Activated CD4-positive, CD25-positive, alpha-beta regulatory T cell treated with anti-CD3 and anti-CD28 coated beads, Interleukin-2, amount 50 U/mL, for 24 hours (primary cell): ENCODE measurements around the gene TBCB.
A peak's percentile ranks its signal among the peaks of the same experiment; 100 is the strongest.
"Not testable (repeated sequence)": the region's sequence is repeated elsewhere in the genome, so short reads cannot be mapped to it uniquely, and the experiment has no call there.

ENCODE experiments used
- ATAC-seq, 2 donors: fragments of 150-1000 bp; cut with Tn5 transposase; one replicate each; pipeline ENCODE4 v1.10.0; 2021; ENCODE audit warnings: mild to moderate bottlenecking in 1 of 2, moderate library complexity in 1 of 2

The TBCB gene

DNA sequence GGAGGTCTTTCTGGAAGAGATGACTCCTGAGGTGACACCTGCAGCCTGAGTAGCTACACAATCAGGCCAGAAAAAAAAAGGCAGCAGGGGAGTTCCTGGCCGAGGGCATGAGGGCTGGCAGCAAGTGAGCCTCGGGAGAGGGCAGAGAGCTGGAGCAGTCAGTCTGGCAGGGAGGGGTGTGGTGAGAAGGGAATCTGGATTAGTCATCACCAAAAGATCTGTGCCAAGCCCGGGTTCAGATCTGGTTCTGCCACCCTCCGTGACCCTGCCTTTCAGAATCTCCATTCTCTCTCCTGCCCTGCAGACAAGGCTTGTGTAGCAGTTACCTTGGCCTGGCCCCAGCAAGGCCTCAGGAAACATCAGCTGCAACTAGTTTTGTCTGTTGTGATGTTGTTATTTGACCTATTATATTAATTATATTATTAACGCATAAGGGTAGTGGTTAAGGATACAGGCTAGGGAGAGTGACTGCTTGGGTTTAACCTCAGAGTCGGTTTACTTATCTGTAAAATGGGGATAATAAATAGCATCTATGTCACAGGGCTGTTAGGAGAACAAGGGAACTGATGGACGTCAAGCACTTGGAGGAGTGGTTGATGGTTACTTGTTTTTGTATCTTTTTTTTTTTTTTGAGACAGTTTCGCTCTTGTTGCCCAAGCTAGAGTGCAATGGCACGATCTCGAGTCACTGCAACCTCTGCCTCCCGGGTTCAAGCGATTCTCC, 21.9 kb downstream of the TBCB start:
- ATAC-seq = no peak

DNA sequence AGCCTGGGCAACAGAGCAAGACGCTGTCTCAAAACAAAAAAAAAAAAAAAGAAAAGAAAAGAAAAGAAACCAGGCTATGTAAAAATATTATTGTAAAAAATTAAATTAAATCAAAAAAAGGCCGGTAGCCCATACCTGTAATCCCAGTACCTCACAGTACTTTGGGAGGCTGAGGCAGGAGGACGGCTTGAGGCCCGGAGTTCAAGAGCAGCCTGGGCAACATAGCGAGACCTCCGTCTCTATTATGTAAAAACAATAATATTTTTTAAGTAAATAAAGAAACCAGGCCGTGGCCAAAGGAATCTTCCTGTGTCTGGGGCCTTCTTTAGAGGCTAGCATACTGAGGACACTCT, 23.8 kb downstream of the TBCB start:
- no peak for ATAC-seq

DNA sequence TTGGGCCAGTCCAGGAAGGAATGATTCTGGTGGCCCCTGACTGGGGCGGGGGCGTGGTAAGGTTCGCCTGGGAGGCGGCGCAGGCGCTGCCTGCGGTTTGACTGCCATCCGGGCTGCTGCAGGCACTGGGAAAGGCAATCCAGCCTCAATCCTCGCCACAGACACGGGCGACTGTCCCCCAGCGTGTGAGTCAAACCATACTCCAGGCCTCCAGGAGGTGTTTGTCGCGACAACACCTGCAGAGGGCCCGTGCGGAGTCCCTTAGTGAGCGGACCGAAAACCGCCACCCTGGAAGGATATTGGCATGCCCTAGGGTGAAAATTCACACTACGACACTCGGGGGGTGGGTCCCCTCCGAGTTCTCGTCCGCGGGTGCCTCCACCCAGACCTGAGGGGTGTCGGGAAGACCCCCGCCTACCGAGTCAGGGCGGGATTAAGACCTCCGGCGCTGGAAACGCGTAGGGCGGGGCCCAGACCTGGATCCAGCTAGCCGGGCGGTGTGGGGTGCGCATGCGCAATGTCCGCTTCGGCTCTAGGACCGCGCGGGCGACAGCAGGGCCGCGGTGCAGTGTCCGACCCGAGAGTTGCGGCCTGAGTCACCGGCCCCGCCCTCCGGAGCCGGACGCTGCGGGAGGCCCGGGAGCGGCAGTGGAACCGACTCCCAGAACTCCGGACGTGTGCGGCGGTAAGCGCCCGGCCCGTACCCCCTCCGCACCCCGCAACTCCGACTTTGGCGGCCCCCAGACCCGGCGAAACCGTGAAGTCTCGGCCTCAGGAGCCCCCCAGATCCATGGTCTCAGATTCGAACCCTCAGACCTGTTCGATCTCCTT, 24.4 kb downstream of the TBCB start, which contains the start of gene CAPNS1:
TSS of gene CAPNS1 (plus strand) at position 594 of the 831 bp plus-strand sequence. CDS start 946 bp downstream, outside the sequence.
- ATAC-seq = peak; percentile 76

DNA sequence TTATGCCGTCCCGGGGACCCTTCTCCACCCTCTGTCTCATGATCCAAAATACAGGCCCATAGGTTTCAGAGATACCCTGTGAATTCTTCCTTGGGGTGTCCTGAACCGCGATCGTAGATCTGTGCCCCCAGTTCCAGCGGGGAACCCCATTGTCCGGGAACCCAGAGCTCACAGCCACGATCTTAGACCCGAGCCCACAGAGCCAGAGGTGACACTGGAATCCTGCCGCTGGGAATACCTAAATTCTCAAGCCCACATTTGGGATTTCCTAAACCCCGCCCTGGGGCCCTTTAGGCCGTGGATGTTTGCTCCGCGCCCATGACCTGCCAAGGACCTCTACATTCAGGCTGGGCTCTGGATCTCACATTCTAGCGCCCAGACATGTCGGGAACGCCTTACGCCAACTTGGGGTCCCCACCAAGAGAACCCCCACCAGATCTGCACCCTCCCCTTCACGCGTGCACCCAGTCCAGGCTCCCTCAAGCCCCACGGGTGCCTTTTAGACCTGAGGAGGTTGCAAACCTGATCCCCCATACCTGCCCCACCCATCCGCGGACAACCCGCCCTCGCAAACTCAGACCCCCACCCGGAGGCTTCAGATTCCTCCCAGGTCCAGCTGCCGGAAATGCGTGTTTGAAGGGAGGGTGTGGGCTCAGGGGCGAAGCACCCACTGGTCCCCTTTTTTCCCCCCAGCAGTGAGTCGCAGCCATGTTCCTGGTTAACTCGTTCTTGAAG, 25.2 kb downstream of the TBCB start:
- peak; percentile 30 to 38 for ATAC-seq

DNA sequence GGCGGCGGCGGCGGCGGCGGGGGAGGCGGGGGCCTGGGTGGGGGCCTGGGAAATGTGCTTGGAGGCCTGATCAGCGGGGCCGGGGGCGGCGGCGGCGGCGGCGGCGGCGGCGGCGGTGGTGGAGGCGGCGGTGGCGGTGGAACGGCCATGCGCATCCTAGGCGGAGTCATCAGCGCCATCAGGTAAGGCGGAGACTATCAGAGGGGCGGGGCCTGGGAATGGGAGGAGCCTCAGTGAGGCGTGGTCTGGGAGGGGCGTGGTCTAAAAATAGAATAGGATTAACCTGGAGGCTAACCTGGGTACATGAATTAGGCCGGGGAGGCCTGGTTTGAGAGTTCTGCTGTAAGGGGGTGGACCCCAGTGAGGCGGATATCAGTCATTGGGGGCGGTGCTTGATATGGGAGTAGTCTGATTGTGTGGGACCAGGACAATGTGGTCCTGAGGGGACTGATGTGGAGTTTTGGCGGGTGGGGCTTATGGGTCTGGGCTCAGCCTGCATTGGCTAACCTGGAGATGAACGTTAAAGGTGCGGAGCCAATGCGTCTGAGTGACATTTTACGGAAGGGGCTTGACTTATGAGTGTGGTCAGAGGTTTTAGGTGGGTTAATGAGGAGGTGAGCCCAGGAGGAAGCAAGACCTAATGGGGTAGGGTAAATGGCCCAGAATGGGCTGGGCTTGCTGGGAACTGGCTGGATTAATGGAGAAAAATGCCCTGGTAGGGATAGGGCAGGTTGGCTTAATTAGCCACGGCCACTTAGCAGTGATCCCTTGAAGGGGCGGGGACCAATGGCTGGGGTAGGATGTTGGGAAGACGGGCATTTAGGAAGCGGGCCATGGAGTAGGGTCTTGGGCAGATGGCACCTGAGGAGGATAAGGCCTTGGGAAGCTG, 26.0 kb downstream of the TBCB start:
- ATAC-seq = peak; percentile 76 to 77

DNA sequence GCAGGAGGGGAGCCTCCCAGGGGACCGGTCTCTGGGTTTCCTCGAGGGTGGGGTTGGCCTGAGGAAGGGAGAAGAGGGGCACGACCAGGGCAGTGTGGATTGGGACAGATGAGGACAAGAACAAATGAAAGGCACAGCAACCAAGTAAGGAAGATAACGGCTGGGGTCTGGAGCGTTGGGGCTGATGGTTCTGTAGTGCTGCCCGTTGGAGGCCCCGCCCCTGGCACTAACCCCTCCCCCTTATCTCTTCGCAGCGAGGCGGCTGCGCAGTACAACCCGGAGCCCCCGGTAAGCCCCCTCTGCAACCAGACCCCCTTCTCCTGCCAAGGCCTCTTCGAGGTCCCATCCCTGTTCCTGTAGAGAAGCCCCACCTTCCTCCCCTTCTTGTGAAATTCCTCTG, 26.8 kb downstream of the TBCB start:
- ATAC-seq = no peak

DNA sequence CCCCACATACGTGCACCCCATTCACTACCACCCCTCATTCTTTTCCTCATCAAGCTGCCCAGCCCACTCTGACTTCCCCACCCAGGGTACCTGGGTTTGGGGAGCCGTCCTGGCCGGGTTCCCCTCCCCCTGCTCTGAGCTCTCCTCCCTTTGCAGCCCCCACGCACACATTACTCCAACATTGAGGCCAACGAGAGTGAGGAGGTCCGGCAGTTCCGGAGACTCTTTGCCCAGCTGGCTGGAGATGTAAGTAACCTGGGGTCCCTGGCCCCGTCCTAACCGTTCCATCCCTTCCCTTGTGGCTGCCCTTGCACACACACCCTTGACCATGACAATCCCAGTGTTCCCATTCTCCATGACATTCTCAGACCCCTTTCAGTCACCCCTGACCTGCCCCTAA, 27.2 kb downstream of the TBCB start:
- no peak for ATAC-seq

DNA sequence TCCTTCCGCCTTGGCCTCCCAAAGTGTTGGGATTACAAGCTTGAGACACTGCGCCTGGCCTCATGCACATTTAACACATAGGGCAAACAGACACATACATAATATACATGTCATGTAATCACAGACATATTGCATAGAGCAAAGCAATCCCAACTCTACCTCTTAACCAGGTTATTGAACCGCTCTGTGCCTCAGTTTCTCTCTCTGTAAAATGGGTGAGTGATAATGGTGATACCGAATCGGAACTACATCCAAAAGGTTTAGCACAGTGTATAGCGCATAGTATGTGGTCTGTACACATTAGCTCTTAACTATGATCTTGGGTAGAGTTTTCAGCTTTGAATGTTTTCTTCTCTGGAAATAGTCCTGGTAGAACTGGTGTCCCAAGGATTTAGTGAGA, 29.4 kb downstream of the TBCB start:
- ATAC-seq = no peak

DNA sequence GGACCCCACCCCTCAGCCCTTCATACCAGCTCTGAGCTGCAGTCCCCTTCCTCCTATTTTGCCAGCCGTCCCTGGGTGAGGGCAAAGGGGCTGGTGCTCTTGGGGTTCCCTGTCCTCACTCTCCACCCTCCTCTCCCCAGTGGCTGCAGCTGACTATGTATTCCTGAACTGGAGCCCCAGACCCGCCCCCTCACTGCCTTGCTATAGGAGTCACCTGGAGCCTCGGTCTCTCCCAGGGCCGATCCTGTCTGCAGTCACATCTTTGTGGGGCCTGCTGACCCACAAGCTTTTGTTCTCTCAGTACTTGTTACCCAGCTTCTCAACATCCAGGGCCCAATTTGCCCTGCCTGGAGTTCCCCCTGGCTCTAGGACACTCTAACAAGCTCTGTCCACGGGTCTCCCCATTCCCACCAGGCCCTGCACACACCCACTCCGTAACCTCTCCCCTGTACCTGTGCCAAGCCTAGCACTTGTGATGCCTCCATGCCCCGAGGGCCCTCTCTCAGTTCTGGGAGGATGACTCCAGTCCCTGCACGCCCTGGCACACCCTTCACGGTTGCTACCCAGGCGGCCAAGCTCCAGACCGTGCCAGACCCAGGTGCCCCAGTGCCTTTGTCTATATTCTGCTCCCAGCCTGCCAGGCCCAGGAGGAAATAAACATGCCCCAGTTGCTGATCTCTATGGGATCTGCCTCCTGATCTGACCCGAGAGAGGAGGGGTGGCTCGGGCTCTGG, 34.6 kb downstream of the TBCB start:
- ATAC-seq = no peak

DNA sequence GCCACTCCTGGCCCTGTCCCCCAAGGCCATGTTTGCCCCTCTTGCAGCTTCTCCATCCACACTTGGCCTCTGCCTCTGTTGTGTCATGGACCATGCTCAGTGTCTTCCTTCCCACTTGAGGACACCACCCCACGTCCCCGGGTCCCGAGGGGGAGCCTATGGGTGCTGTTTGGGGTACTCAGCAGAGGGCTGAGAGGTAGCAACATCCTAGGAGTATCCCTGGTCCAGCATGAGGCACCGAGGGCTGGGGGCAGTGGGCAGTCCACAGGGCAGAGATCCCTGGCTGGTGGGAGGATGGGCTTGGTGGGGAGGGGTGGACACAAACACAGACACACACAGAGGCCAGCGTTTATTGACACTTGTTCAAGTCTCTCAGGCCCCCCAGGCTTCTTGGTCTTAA, 35.3 kb downstream of the TBCB start:
- ATAC-seq = no peak

DNA sequence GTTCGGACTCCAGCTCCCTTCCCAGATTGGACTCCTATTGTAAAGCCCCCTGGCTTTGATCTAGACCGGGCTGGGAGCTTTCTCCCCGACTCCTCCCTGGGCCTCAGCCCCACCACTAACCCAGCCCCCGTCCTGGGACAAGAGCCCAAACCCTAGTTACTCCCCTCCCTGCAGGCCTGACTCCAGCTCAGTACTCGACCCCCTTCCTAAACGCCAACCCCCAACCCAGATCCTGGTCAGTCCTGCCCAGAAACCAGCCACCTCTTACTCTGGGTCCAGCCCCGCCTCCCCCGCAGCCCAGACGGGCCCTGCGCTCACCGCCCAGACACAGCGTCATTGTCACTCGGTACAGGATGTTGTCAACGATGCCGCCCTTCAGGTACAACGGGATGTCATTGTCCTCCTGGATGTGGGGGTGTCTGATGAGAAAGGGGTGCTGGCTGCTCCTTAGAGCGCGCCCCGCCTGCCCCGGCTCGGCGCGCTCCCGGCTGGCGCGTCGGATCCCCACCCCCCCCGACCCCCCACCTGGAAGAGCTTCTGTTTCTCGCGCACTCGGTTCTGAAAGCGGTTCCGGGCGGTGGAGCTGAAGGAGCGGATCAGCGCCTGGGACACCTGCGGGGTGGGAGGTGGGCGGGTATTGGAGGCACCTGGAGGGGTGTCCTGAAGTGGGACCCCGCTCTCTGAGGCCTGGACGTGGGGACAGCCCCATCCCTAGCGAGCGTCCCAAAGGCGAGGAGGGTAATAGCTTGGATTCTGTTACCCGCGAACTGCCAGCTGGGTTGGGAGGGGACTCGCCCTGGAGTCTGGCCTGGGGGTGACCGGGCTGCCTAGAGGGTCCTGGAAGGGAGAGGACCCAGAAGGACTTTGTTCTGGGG, 36.1 kb downstream of the TBCB start:
- ATAC-seq = no peak

DNA sequence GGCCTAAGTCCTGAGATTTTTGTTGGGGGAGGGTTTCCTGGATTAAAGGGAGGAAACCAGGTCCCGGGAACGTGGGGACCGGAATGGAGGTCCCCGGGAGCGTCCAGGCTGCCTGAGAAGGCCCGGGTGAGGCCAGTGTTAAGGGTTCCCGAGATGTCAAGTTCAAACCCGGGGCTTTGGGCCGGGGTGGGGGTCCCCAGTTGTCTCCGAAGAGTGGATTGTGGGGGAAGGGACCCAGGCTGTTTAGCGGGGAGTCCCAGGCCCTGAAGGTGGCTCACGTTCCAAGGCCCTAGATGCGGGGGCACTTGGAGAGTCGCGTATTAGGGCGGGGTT, 36.7 kb downstream of the TBCB start:
- no peak for ATAC-seq

DNA sequence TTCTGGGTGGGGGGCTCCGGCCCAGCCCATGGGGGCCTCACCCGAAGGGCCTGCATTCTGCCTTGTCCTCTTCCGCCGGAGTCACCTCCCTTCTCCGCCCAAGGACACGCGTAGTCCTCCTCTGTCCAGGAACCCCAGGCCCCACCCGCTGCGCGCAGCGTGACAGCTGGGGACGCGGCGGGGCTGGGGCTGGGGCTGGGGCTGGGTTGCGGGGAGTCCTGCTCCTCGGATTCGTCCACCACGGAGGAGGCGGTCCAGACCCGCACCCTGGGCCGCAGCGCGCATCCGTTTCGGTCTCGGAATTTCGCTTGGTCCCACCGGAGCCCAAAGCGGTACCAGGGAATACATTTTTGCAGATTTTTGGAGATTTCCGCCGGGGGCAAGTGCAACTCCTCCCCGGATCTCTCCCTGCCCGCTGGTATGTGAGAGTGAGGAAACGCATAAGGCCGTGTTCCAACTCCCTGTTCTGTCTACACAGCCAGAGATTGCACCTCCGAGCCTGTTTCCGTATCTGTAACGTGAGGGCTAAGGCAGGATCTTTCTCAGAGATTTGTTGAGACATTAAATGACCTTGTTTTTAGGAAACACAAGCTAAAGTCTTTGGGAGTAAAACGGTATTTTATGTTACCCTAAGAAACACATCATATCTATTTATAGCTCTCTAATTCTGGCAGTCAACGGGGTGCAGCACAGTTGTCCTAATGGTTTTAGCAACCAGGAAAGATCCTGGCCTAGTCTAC, 37.3 kb downstream of the TBCB start, which contains the start of gene COX7A1:
TSS of gene COX7A1 (minus strand) at position 96 of the 740 bp plus-strand sequence. CDS start at position 56, 40 bp downstream.
- ATAC-seq = no peak

DNA sequence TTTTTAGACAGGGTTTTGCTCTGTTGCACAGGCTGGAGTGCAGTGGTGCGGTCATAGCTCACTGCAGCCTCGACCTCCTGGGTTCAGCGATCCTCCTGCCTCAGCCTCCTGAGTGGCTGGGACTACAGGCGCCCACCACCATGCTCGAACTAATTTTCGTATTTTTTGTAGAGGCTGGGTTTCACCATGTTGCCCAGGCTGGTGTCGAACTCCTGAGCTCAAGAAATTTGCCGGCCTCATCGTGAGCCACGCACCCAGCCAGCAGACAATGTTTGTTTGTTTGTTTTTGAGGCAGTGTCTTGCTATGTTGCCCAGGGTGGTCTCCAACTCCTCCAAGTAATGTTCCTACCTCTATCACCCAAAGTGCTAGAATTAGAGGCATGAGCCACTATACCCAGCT, 37.9 kb downstream of the TBCB start:
- no peak for ATAC-seq

DNA sequence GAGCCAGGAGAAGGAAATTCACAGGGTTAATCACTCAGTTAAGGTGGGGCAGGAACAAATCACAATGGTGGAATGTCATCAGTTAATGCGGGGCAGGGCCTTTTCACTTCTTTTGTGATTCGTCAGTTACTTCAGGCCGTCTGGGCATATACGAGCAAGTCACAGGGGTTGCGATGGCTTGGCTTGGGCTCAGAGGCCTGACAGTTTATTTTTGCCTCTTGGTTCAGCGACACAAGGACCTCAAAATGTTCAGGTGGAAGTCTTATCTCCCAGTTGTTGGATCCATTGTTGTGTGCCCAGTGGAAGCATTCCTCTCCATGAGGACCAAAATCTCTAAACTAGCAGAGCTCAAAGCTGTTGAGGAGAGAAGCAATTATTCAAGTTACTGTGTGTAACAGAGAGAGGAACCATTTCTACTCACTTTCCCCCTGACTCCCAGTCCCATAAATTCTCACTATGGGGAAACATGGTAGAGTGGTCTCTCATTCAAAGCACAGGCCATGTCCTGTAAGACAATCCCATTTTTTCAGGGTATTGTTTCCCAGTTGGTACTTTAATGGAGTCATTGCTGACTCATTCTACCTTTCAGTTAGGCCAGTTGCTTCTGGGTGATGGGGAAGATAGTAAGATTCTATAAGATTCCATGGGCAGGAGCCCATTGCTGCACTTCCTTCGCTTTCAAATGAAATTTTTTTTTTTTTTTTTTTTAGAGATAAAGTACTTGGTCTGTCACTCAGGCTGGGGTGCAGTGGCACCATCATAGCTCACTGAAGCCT, 45.7 kb downstream of the TBCB start:
- no peak for ATAC-seq

DNA sequence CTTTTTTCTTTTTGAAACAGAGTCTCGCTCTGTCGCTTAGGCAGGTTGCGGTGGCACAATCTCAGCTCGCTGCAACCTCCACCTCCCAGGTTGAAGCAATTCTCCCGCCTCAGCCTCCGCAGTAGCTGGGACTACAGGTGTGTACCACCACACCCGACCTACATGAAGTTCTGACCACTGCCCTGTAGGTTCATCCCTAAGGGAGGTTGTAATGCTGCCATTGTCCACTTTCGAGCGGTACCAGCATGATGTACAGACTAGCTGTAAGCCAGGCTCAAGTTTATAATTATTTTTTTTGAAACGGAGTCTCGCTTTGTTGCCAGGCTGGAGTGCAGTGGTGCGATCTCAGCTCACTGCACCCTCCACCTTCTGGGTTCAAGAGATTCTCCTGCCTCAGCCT, 48.5 kb downstream of the TBCB start:
- no peak for ATAC-seq

DNA sequence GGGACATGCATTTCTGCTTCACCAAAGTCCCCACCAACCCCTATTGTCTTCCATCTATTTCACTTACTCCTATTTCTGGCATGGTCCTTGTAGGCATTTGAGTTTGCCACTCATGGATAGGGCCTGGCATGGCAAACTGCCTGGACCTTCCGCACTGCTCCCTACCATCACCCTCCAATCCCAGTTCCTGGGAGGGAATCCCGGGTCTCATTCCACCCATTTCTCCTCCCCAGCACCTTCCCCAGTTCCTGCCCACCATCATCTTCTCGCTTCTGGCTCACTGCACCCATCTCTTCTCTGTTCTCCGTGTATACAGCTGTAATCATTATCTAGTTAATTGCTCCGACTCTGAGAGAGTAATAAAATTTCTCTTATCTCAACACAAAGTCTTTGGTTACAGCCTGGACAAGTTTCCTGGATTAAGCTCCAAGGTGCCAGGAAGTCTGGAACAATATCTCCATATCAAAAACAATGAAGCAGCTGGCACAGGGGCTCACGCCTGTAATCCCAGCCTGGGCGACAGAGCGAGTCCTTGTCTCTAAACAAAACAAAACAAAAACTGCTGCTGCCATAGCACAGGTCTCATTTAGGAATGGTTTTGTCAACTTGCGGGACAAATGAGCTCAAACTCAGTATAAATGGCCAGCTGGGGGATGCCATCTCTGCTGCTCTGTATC, 54.0 kb downstream of the TBCB start:
- no peak for ATAC-seq

DNA sequence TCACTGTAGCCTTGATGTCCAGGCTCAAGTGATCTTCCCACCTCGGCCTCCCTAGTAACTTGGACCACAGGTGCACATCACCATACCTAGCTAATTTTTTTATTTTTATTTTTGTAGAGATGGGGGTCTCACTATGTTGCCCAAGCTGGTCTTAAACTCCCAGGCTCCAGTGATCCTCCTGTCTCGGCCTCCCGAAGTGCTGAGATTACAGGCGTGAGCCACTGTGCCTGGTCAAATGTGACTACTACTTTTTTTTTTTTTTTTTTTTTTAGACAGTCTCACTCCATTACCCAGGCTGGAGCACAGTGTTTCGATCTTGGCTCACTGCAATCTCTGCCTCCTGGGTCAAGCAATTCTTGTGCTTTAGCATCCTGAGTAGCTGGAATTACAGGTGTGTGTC, 57.6 kb downstream of the TBCB start:
- no peak for ATAC-seq

DNA sequence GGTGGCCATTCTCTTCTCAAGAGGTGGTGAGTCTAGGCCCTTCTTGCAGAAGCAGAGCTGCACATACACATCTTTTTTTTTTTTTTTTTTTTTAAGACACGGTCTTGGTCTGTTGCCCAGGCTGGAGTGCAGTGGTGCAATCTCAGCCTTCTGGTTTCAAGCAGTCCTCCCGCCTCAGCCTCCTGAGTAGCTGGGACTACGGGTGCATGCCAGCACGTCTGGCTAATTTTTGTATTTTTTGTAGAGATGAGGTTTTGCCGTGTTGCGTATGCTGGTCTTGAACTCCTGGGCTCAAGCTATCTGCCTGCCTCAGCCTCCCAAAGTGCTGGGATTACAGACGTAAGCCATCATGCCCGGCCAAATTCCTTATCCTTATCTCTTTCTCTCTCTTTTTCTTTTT, 58.6 kb downstream of the TBCB start:
- not testable (repeated sequence) for ATAC-seq
